Erythroblast (primary cell): ENCODE results near the gene TBC1D24.

ENCODE experiments used
- GATA1 ChIP-seq: IDR thresholded peaks from 2 replicates; pipeline ENCODE4 v1.6.1; 2011; ENCODE audit warnings: low read depth, mild to moderate bottlenecking, control low read depth, low read length, moderate library complexity
- POLR2A ChIP-seq: IDR thresholded peaks from 2 replicates; pipeline ENCODE4 v1.6.1; 2011; ENCODE audit warnings: mild to moderate bottlenecking, low read length

- no peak for TF ChIP-seq POLR2A
- TF ChIP-seq GATA1: no peak
Measured at GRCh38 chr16:2528161-2529060, 53.5 kb downstream of the TBC1D24 start.
